CD14-positive monocyte (primary cell): ENCODE measurements around the gene LYPLAL1. TPM values are rescaled to one million over a fixed set of nuclear protein-coding genes. Genes with fewer than 3 reads are reported as not detected.
"Not testable (repeated sequence)": the region's sequence is repeated elsewhere in the genome, so short reads cannot be mapped to it uniquely, and the experiment has no call there.

ENCODE experiments used
- DNase-seq, 3 donors: peaks; one replicate each; pipeline ENCODE4 v3.0.0-alpha.2; 2011 to 2022
- H2AFZ ChIP-seq: 2 replicates; pipeline ENCODE4 v1.6.0; 2012; ENCODE audit warnings: mild to moderate bottlenecking, low read depth, low read length, inconsistent platforms; ENCODE audit not compliant: insufficient read depth, poor library complexity, severe bottlenecking
- H3K27ac ChIP-seq, 2 donors: 1 replicate in 1 of 2; 2 replicates in 1 of 2; pipeline ENCODE4 v1.5.1; 2012 to 2013; ENCODE audit warnings: low read length in 2 of 2, control low read depth in 1 of 2, inconsistent platforms in 1 of 2, low read depth in 1 of 2, mild to moderate bottlenecking in 1 of 2
- H3K27me3 ChIP-seq, 2 donors: one replicate each; pipeline versions ENCODE4 v1.6.0 to v1.6.1; 2011 to 2013; ENCODE audit warnings: low read length in 2 of 2; ENCODE audit not compliant: control insufficient read depth in 2 of 2, insufficient read depth in 2 of 2
- H3K36me3 ChIP-seq, 2 donors: replicated peaks in 1 of 2; 1 replicate in 1 of 2; 2 replicates in 1 of 2; pipeline versions ENCODE4 v1.5.1 to v1.6.1; 2012 to 2013; ENCODE audit warnings: low read length in 2 of 2, control low read depth in 1 of 2, inconsistent platforms in 1 of 2, mild to moderate bottlenecking in 1 of 2; ENCODE audit not compliant: insufficient read depth in 2 of 2, control insufficient read depth in 1 of 2
- H3K4me1 ChIP-seq, 2 donors: 1 replicate in 1 of 2; 2 replicates in 1 of 2; pipeline versions ENCODE4 v1.5.1 to v1.6.1; 2012 to 2013; ENCODE audit warnings: low read length in 2 of 2, control low read depth in 1 of 2, inconsistent platforms in 1 of 2, mild to moderate bottlenecking in 1 of 2, moderate library complexity in 1 of 2; ENCODE audit not compliant: insufficient read depth in 2 of 2, control insufficient read depth in 1 of 2
- H3K4me2 ChIP-seq: replicated peaks from 2 replicates; pipeline ENCODE3; 2012; ENCODE audit warnings: low read length, moderate library complexity, mild to moderate bottlenecking; ENCODE audit not compliant: poor library complexity, severe bottlenecking; ENCODE audit errors: extremely low read depth
- H3K4me3 ChIP-seq, 3 experiments: fragments of 200-600 bp in 1 of 3; sonication (generic) in 1 of 3; replicated peaks in 1 of 3; 1 replicate in 2 of 3; 2 replicates in 1 of 3; pipeline ENCODE4 v1.5.1; 2011 to 2013; ENCODE audit warnings: low read length in 3 of 3, mild to moderate bottlenecking in 3 of 3, control low read depth in 2 of 3, low read depth in 2 of 3, inconsistent platforms in 1 of 3, moderate library complexity in 1 of 3
- H3K79me2 ChIP-seq: 2 replicates; pipeline ENCODE4 v1.6.0; 2012; ENCODE audit warnings: mild to moderate bottlenecking, control low read depth, inconsistent platforms, low read length, moderate library complexity; ENCODE audit not compliant: insufficient read depth
- H3K9ac ChIP-seq: 2 replicates; pipeline ENCODE4 v1.6.0; 2017; ENCODE audit warnings: low read length, mild to moderate bottlenecking; ENCODE audit not compliant: insufficient read depth, poor library complexity, severe bottlenecking
- H3K9me3 ChIP-seq, 2 donors: replicated peaks in 1 of 2; 1 replicate in 1 of 2; 2 replicates in 1 of 2; pipeline versions ENCODE4 v1.5.1 to v1.6.1; 2012 to 2013; ENCODE audit warnings: low read length in 2 of 2, control low read depth in 1 of 2; ENCODE audit not compliant: control insufficient read depth in 1 of 2, insufficient read depth in 1 of 2
- H4K20me1 ChIP-seq: 2 replicates; pipeline ENCODE4 v1.6.0; 2012; ENCODE audit warnings: mild to moderate bottlenecking, low read length, control low read depth, moderate library complexity; ENCODE audit not compliant: insufficient read depth
- H3K27ac Mint-ChIP-seq, 7 donors: one replicate each; pipeline ENCODE4 v1.8.0; 2020; ENCODE audit warnings: mild to moderate bottlenecking in 7 of 7, mixed read lengths in 7 of 7, moderate library complexity in 6 of 7, inconsistent platforms in 2 of 7
- H3K27me3 Mint-ChIP-seq, 3 donors: one replicate each; pipeline ENCODE4 v1.8.0; 2021 to 2022; ENCODE audit warnings: low read depth in 3 of 3, mild to moderate bottlenecking in 3 of 3, mixed read lengths in 3 of 3, moderate library complexity in 3 of 3, inconsistent platforms in 1 of 3
- H3K36me3 Mint-ChIP-seq, 2 donors: one replicate each; pipeline ENCODE4 v1.8.0; 2020; ENCODE audit warnings: mixed read lengths in 2 of 2, inconsistent platforms in 1 of 2, mild to moderate bottlenecking in 1 of 2
- H3K4me1 Mint-ChIP-seq: one replicate; pipeline ENCODE4 v1.8.0; 2020; ENCODE audit warnings: mild to moderate bottlenecking, mixed read lengths
- H3K4me3 Mint-ChIP-seq, 2 donors: one replicate each; pipeline ENCODE4 v1.8.0; 2020; ENCODE audit warnings: mild to moderate bottlenecking in 2 of 2, mixed read lengths in 2 of 2, moderate library complexity in 1 of 2
- H3K9me3 Mint-ChIP-seq, 7 donors: one replicate each; pipeline ENCODE4 v1.8.0; 2020 to 2022; ENCODE audit warnings: mixed read lengths in 7 of 7, mild to moderate bottlenecking in 6 of 7, moderate library complexity in 6 of 7, inconsistent platforms in 2 of 7
- CTCF ChIP-seq: fragments of 200-600 bp; IDR thresholded peaks from one replicate; pipeline ENCODE4 v1.8.0; 2022; ENCODE audit warnings: antibody characterized with exemption, mild to moderate bottlenecking
- WGBS: methylation state at CpG from one replicate; pipeline ENCODE4 v1.1.5; 2013; ENCODE audit warnings: missing lambda C conversion rate; ENCODE audit not compliant: insufficient coverage; 5-methylcytosine and 5-hydroxymethylcytosine counted together
- intact Hi-C, 2 donors: fragments of 100-400 bp; cut with micrococcal nuclease; formaldehyde crosslinking; loops; one replicate each; pipeline versions ENCODE4 v1.15.0 to v1.15.1; 2023
- polyA plus RNA-seq, 3 donors: library from polyadenylated mRNA; depleted of rRNA in 1 of 3; unstranded in 2 of 3; stranded (reverse) in 1 of 3; fragments of 300-500 nt in 2 of 3; fragments of >200 nt in 1 of 3; fragmentation: Illumina TruSeq in 2 of 3; gene quantifications; 1 replicate in 2 of 3; 2 replicates in 1 of 3; pipeline ENCODE4 v1.2.3, GENCODE V29; 2012 to 2021

LYPLAL1 gene
- polyA plus RNA-seq, 3 donors: 10.2 to 55.9 (median 36.1) TPM

- no peak overlapping the region for H3K9ac ChIP-seq
- no peak for TF ChIP-seq CTCF
- Mint-ChIP-seq H3K36me3 (peaks cover 14 to 25% of the 10 kb centered on the region in 2 donors), H3K27ac (no peak overlapping the region), H3K4me3 (no peak overlapping the region), H3K4me1 (peaks cover 14% of the 10 kb centered on the region), H3K27me3 (no peaks in the 10 kb centered on the region), H3K9me3 (no peaks in the 10 kb centered on the region)
- intact Hi-C loops: no loop called here
- no peak for DNase-seq
- no peak overlapping the region for H3K27ac ChIP-seq
- H3K4me1 ChIP-seq: peaks cover 10 to 20% of the 10 kb centered on the region in 2 donors
- H3K36me3 ChIP-seq: peaks cover 4 to 22% of the 10 kb centered on the region in 2 donors
- H3K4me3 ChIP-seq: no peak overlapping the region
- H2AFZ ChIP-seq: no peak overlapping the region
- WGBS: no CpG with 5 or more reads among the region's 3 CpGs
- H4K20me1 ChIP-seq: no peaks in the 10 kb centered on the region
- no peaks in the 10 kb centered on the region for H3K9me3 ChIP-seq
- H3K27me3 ChIP-seq: no peaks in the 10 kb centered on the region
- peaks cover 13% of the 10 kb centered on the region for H3K79me2 ChIP-seq
- no peak overlapping the region for H3K4me2 ChIP-seq
Measured at GRCh38 chr1:219189952-219190351, 16.3 kb downstream of the LYPLAL1 start.

DNA sequence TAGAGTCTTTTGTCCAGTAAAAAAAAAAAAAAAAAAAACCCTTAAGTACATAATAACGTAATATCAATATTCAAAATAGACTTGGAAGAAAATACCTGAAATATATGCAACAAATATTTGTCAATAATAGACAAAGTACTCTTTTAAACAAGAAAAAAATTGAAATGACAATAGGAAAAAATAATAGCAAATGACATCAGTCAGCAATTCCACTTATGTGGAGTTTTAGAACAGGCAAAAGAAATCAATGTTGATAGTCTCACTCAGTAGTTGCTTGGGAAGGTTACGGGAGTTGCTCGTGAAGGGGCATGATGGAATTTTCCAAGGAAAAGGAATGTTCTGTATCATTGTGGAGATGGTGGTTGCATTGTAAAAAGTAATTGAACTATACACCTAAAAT, 16.9 kb downstream of the LYPLAL1 start:
- no peak for TF ChIP-seq CTCF
- H3K27ac Mint-ChIP-seq: no peak overlapping the region

DNA sequence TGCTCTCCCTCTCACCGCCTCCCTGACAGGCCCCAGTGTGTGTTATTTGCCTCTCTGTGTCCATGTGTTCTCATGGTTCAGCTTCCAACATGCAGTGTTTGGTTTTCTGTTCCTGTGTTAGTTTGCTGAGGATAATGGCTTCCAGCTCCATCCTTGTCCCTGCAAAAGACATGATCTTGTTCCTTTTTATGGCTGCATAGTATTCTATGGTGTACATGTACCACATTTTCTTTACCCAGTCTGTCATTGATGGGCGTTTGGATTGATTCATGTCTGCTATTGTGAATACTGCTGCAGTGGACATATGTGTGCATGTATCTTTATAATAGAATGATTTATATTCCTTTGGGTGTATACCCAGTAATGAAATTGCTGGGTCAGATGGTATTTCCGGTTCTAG, 22.2 kb downstream of the LYPLAL1 start:
- WGBS: 100% methylated on average over 1 of the region's 3 CpGs
- H3K36me3 Mint-ChIP-seq: peaks cover 29 to 35% of the 10 kb centered on the region in 2 donors
- not testable (repeated sequence) for H3K4me1 Mint-ChIP-seq

More for the DNA sequence above, 16.9 kb downstream of the LYPLAL1 start:
- intact Hi-C loops: no loop called here
- Histone ChIP-seq H3K27me3 (no peaks in the 10 kb centered on the region), H4K20me1 (no peaks in the 10 kb centered on the region), H3K4me2 (no peak overlapping the region), H3K9me3 (no peaks in the 10 kb centered on the region), H3K9ac (no peak overlapping the region), H3K27ac (no peak overlapping the region), H3K79me2 (peaks cover 9% of the 10 kb centered on the region), H3K4me3 (no peak overlapping the region), H2AFZ (no peak overlapping the region), H3K4me1 (peaks cover 10 to 20% of the 10 kb centered on the region in 2 donors), H3K36me3 (peaks cover 7 to 22% of the 10 kb centered on the region in 2 donors)
- no peaks in the 10 kb centered on the region for H3K27me3 Mint-ChIP-seq
- H3K36me3 Mint-ChIP-seq: peaks cover 11 to 27% of the 10 kb centered on the region in 2 donors
- peaks cover 14% of the 10 kb centered on the region for H3K4me1 Mint-ChIP-seq
- no peak for DNase-seq
- no peaks in the 10 kb centered on the region for H3K9me3 Mint-ChIP-seq
- 100% methylated on average over 1 of the region's 3 CpGs for WGBS
- H3K4me3 Mint-ChIP-seq: no peak overlapping the region

More for the DNA sequence above, 22.2 kb downstream of the LYPLAL1 start:
- H3K27me3 ChIP-seq, intact Hi-C loops, H3K9me3 ChIP-seq, H3K27ac ChIP-seq, H2AFZ ChIP-seq, DNase-seq, H4K20me1 ChIP-seq, H3K27me3 Mint-ChIP-seq, H3K4me3 ChIP-seq, H3K4me2 ChIP-seq, H3K4me3 Mint-ChIP-seq, H3K9ac ChIP-seq, H3K79me2 ChIP-seq, H3K4me1 ChIP-seq, H3K9me3 Mint-ChIP-seq: not testable (repeated sequence)
- peak overlapping the region in 1 of 7 donors; percentile 47 for H3K27ac Mint-ChIP-seq
- H3K36me3 ChIP-seq: peaks cover 14 to 39% of the 10 kb centered on the region in 2 donors
